GM12872 (cell line): ENCODE data around the gene S100A16.

Source experiments
- TF ChIP-seq, protein P1 (sequence below): IDR thresholded peaks from 3 replicates; pipeline ENCODE4 v1.5.1; 2011; ENCODE audit warnings: low read depth, mild to moderate bottlenecking, low read length, moderate library complexity; ENCODE audit not compliant: insufficient read depth

S100A16 gene

DNA sequence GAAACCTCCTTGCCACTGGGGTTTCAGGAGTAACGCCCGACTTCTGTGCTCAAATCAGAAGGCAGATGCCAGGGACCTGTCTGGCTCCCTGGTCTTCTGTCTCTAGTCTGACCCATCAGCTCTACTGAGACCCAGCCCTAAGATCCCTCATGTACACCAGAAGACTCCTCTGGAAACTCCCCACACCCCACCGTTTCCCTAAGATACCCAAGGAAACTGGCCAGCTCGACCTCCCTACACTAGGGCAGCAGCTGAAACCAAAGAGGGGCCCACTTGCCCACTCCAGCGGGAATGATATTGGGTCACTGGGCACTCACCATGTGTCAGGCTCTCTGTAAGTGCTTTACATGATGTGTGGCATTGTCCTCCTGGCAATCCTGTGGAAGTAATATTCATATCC lies 469 bp upstream of the S100A16 start:
- TF ChIP-seq, protein P1, sequence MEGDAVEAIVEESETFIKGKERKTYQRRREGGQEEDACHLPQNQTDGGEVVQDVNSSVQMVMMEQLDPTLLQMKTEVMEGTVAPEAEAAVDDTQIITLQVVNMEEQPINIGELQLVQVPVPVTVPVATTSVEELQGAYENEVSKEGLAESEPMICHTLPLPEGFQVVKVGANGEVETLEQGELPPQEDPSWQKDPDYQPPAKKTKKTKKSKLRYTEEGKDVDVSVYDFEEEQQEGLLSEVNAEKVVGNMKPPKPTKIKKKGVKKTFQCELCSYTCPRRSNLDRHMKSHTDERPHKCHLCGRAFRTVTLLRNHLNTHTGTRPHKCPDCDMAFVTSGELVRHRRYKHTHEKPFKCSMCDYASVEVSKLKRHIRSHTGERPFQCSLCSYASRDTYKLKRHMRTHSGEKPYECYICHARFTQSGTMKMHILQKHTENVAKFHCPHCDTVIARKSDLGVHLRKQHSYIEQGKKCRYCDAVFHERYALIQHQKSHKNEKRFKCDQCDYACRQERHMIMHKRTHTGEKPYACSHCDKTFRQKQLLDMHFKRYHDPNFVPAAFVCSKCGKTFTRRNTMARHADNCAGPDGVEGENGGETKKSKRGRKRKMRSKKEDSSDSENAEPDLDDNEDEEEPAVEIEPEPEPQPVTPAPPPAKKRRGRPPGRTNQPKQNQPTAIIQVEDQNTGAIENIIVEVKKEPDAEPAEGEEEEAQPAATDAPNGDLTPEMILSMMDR: no peak

GRCh38 chr1:153612111-153612754 lies 704 bp downstream of the S100A16 start:
- TF ChIP-seq, protein P1: no peak

DNA sequence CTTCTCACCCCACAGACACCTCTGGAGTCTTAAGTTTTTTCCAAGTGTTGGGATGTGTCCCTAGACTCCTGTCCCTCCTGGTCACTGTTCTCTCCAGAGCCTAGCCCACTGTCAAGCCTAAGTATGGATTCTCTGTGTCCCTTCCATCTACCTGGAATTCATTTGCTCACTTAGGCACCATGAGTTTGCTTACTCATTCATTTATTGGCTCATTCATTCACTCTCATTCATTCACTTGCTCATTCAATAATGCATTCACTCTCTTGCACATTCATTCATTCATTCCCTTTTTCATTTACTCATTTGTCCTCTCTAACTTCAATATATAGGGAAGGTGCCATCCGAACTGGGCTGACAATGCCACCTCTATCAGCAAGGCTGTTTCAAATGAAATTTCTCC lies 1.6 kb downstream of the S100A16 start:
- TF ChIP-seq, protein P1: no peak

DNA sequence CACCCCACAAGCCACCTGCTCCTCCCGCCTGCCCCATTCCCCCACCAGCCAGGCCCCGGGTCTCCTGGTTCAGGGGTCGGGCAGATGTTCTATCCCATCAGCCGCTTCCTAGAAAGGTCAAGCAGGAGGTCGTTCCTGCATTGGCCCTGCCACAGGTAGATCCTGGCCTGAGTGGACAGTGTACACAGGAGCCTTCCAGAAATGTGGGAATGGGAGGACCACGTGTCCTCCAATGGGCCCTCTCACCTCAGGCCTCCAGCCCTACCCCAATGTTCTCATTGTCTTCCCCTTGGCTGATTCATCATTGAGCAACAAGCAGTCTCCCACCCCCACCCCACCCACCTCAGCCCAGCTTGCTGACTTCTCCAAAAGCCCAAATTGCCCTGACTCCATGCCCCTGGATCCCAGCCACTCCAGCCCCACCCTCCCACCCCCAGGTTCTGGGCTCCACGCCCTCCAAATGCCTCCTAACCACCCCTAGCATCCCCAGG lies 2.1 kb downstream of the S100A16 start:
- TF ChIP-seq, protein P1: no peak

DNA sequence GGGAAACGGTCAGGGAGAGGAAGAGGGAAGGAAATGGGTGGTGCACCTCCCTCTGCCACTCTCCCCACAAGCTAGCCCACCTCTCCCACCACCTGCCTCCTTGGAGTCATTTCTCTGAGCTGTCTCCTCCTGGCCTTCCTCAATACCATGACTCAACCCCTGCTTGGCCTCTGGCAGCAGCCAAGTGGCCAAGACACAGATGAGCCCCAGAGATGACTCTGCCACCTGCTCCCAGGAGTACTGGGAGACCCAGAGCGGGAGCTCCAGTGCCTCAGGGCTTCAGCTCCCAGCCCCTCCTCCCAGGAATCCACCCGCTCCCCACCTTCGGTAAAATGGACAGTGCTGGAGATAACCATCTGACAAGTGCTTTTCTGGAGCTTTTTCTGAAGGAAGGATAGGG lies 2.6 kb downstream of the S100A16 start:
- TF ChIP-seq, protein P1: no peak

GRCh38 chr1:153609585-153609907 lies 3.4 kb downstream of the S100A16 start:
- TF ChIP-seq, protein P1: no peak

DNA sequence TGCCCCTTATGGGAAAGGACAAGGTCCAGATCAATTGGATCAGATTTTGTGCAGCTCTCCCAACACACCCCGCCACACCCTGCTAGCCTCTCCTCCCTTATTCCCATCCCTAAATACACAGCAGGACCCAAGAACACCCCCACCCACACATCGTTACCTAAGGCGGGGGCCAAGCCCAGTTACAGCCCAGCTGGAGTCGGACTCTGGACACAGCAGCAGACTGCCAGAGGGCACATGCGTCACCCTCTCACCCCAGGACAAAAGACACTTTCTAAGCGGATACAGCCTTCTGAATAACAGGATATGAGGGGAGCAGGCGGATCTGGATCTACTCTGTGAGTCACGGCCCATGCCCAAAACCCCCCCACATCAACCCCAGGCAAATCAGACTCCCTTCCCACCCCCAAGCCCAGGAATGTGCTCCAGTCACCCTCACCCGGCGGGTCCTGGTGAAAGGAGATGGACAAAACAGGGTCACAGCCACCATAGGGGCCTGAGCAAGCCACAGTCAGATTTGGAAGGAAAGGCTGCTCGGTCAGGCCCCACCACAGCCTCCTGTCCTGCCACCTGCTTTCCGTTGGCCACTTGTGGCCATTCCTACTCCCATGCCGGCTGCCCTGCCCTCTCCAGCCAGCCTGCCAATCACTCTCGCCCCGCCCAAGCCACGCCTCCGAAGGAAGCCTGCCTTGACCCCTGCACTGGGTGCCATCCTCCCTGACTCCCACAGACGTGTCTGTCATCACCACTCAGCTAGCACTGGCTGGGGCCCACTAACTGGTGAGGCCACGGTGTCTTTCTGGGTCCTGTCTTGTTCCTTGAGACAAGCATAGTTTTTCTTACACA lies 4.0 kb downstream of the S100A16 start:
- TF ChIP-seq, protein P1: no peak
